DND-41 (cell line): ENCODE measurements around the gene MMEL1.

Experiments used
- ATAC-seq: fragments of 200-7000 bp; cut with Tn5 transposase; 3 replicates; pipeline ENCODE4 v1.9.1; 2021; ENCODE audit warnings: low read depth; ENCODE audit not compliant: insufficient read depth
- DNase-seq: peaks from one replicate; pipeline ENCODE4 v3.0.0-alpha.2; 2020
- H2AFZ ChIP-seq: 2 replicates; pipeline ENCODE4 v1.6.0; 2012; ENCODE audit warnings: low read depth, low read length
- H3K27ac ChIP-seq: 2 replicates; pipeline ENCODE4 v1.5.1; 2012; ENCODE audit warnings: low read length, inconsistent platforms
- H3K27me3 ChIP-seq: fragments of 200-600 bp; sonication (generic); 2 replicates; pipeline ENCODE4 v1.6.0; 2012; ENCODE audit warnings: low read length, mild to moderate bottlenecking, inconsistent platforms; ENCODE audit not compliant: insufficient read depth, poor library complexity
- H3K36me3 ChIP-seq: 2 replicates; pipeline ENCODE4 v1.5.1; 2012; ENCODE audit warnings: low read length, inconsistent platforms; ENCODE audit not compliant: insufficient read depth
- H3K4me1 ChIP-seq: 2 replicates; pipeline ENCODE4 v1.5.1; 2012; ENCODE audit warnings: mild to moderate bottlenecking, low read length; ENCODE audit not compliant: insufficient read depth
- H3K4me2 ChIP-seq: 2 replicates; pipeline ENCODE4 v1.6.0; 2012; ENCODE audit warnings: mild to moderate bottlenecking, moderate library complexity, low read length, inconsistent platforms; ENCODE audit not compliant: insufficient read depth
- H3K4me3 ChIP-seq, 2 experiments: fragments of 200-600 bp in 1 of 2; shearing (Covaris generic) in 1 of 2; 2 replicates each; pipeline ENCODE4 v1.5.1; 2012 to 2016; ENCODE audit warnings: inconsistent platforms in 2 of 2, low read length in 2 of 2, mild to moderate bottlenecking in 2 of 2, low read depth in 1 of 2, moderate library complexity in 1 of 2
- H3K79me2 ChIP-seq: 2 replicates; pipeline ENCODE4 v1.6.0; 2012; ENCODE audit warnings: low read length, inconsistent platforms; ENCODE audit not compliant: insufficient read depth
- H3K9ac ChIP-seq: 2 replicates; pipeline ENCODE4 v1.6.0; 2012; ENCODE audit warnings: low read depth, mild to moderate bottlenecking, inconsistent platforms, low read length, moderate library complexity
- H3K9me3 ChIP-seq: 2 replicates; pipeline ENCODE4 v1.5.1; 2012; ENCODE audit warnings: low read length, moderate library complexity, mild to moderate bottlenecking, inconsistent platforms; ENCODE audit not compliant: insufficient read depth, severe bottlenecking
- H4K20me1 ChIP-seq: 2 replicates; pipeline ENCODE4 v1.6.0; 2012; ENCODE audit warnings: low read length; ENCODE audit not compliant: insufficient read depth
- CTCF ChIP-seq: IDR thresholded peaks from 2 replicates; pipeline ENCODE4 v1.5.1; 2012; ENCODE audit warnings: borderline replicate concordance, low read length, moderate library complexity, mild to moderate bottlenecking; ENCODE audit not compliant: poor library complexity, severe bottlenecking; ENCODE audit errors: extremely low read depth
- EZH2 ChIP-seq: IDR thresholded peaks from 3 replicates; pipeline ENCODE4 v1.6.1; 2012; ENCODE audit warnings: borderline replicate concordance, low read depth, mild to moderate bottlenecking, moderate library complexity, low read length, inconsistent platforms; ENCODE audit not compliant: severe bottlenecking

The MMEL1 gene

GRCh38 chr1:2595812-2596529 is 36.8 kb downstream of the MMEL1 start:
- Histone ChIP-seq H3K27me3 (no peaks in the 10 kb centered on the region), H3K9me3 (peaks cover 3% of the 10 kb centered on the region), H3K4me1 (no peaks in the 10 kb centered on the region), H2AFZ (no peak overlapping the region), H3K4me3 (no peak overlapping the region), H4K20me1 (no peaks in the 10 kb centered on the region), H3K4me2 (no peak overlapping the region), H3K36me3 (no peaks in the 10 kb centered on the region), H3K79me2 (no peaks in the 10 kb centered on the region), H3K27ac (no peak overlapping the region), H3K9ac (no peak overlapping the region)
- no peak for ATAC-seq
- no peak for DNase-seq
- no peak for TF ChIP-seq CTCF
- no peak for TF ChIP-seq EZH2

- H3K36me3 ChIP-seq: no peaks in the 10 kb centered on the region
- no peak overlapping the region for H3K27ac ChIP-seq
- peaks cover 3% of the 10 kb centered on the region for H3K9me3 ChIP-seq
- H3K9ac ChIP-seq: no peak overlapping the region
- DNase-seq (no peak), ATAC-seq (no peak)
- H3K27me3 ChIP-seq: no peaks in the 10 kb centered on the region
- H2AFZ ChIP-seq: no peak overlapping the region
- H3K4me3 ChIP-seq: no peak overlapping the region
- no peaks in the 10 kb centered on the region for H4K20me1 ChIP-seq
- TF ChIP-seq EZH2 (no peak), CTCF (no peak)
- H3K79me2 ChIP-seq: no peaks in the 10 kb centered on the region
- no peaks in the 10 kb centered on the region for H3K4me1 ChIP-seq
- H3K4me2 ChIP-seq: no peak overlapping the region
Measured at GRCh38 chr1:2595261-2595811, 37.5 kb downstream of the MMEL1 start.

- H3K9ac ChIP-seq: no peak overlapping the region
- no peak overlapping the region for H3K4me3 ChIP-seq
- no peaks in the 10 kb centered on the region for H4K20me1 ChIP-seq
- no peak overlapping the region for H3K27ac ChIP-seq
- no peak overlapping the region for H3K4me2 ChIP-seq
- no peaks in the 10 kb centered on the region for H3K4me1 ChIP-seq
- no peaks in the 10 kb centered on the region for H3K79me2 ChIP-seq
- no peak overlapping the region for H2AFZ ChIP-seq
- TF ChIP-seq CTCF (no peak), EZH2 (no peak)
- no peaks in the 10 kb centered on the region for H3K27me3 ChIP-seq
- DNase-seq (no peak), ATAC-seq (no peak)
- H3K36me3 ChIP-seq: no peaks in the 10 kb centered on the region
- peaks cover 3% of the 10 kb centered on the region for H3K9me3 ChIP-seq
Measured at GRCh38 chr1:2594641-2595131, 38.1 kb downstream of the MMEL1 start.
